HG03378 (cell line): Measurements from ENCODE around the gene KDM5A.
"Not testable (repeated sequence)": the region's sequence is repeated elsewhere in the genome, so short reads cannot be mapped to it uniquely, and the experiment has no call there.

Experiments used
- ATAC-seq: cut with Tn5 transposase; IDR thresholded peaks from one replicate; pipeline ENCODE4 v1.9.1; 2021; ENCODE audit warnings: mild to moderate bottlenecking, moderate library complexity; ENCODE audit not compliant: unreplicated experiment

Gene KDM5A

DNA sequence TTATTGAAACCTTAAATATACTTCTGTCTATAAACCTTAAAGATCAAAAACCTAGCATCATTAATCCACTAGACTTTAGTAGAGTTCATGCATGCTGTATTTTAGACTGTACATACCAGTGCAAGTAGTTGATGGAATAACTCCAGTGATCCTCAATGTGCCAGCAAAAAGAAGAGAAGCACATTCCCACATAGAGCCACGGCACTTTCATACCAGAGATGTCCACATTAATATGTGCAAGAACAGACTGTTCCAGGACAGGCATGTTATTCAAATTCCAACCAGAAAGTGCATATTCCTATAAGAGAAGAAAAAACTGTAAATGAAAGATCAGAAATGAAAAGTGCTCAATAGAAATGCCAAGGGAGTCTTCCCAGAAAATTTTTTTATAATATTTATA is 55.0 kb downstream of the KDM5A start:
- no peak for ATAC-seq

DNA sequence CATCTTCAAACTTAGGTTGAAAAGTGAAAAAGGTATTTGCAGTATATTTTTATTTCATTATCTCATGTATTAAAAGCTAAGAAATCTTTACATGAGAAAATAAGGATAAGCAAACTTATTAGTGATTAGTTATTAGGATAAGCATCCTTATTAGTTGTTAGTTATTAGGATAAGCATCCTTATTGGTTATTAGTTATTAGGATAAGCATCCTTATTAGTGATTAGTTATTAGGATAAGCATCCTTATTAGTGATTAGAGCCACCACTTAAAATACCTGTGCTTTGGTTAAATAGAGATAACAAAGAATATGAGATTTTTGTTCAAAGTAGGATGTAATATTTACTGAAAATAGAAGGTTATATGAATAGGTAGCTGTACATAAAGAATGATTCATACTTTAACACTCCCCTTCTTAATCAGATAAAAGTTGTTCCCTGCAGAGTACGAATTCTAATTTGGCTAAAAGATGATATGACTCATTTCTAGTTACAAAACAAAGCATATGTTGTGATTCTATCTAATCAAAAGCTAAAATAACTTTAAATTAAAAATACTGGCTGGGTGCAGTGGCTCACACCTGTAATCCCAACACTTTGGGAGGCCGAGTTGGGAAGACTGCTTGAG is 56.4 kb downstream of the KDM5A start:
- ATAC-seq, result no peak

DNA sequence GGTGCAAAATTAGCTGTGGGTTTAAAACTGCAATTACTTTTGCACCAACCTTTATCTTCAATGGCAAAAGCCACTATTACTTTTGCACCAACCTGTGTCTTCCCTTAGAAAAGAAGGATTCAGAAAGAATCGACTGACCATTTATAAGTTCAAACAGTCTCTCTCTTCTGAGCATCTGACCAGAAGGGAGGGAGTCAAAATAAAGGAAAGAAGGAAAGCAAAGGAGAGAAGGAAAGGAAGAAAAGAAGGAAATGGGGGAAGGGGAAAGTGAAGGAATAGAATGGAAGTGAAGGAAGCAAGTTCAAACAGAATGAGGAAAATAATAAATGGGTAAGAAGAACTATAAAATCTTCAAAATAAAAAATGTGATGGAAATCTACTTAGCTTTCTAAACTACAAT is 57.8 kb downstream of the KDM5A start:
- ATAC-seq, result no peak

DNA sequence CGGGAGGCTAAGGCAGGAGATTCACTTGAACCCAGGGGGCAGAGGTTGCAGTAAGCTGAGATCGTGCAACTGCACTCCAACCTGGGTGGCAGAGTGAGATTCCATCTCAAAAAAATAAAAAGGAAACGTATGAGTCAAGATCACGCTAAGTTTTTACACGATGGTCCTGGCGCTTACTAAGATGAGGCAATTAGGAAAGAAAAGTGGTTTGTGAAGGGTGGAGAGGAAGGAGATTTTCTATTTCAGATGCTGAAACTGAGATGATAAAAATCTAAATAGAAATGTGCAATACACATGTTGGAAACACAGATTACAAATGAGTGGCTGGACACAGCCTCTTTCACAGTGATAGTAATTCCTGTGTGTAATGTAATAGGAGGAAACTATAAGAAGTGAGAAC is 63.2 kb downstream of the KDM5A start:
- ATAC-seq, result no peak

DNA sequence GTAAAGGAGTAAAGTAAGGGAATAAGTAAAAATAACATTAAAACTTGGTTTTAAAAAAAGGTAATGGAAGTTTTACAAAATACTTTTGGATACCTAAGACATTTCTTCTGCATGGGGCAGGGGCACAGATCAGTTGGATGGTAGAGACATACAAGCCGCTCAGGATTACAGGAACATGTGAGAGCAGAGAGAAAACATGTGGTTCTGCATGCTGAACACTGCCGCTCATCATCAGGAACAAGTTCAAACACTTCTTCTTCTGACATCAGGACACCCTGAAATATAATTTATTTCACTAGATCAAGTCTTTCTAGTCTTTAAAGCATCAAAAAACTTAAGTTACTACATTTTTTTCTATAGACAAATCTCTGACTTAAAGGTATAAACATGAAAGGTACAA is 65.6 kb downstream of the KDM5A start:
- ATAC-seq, result no peak

DNA sequence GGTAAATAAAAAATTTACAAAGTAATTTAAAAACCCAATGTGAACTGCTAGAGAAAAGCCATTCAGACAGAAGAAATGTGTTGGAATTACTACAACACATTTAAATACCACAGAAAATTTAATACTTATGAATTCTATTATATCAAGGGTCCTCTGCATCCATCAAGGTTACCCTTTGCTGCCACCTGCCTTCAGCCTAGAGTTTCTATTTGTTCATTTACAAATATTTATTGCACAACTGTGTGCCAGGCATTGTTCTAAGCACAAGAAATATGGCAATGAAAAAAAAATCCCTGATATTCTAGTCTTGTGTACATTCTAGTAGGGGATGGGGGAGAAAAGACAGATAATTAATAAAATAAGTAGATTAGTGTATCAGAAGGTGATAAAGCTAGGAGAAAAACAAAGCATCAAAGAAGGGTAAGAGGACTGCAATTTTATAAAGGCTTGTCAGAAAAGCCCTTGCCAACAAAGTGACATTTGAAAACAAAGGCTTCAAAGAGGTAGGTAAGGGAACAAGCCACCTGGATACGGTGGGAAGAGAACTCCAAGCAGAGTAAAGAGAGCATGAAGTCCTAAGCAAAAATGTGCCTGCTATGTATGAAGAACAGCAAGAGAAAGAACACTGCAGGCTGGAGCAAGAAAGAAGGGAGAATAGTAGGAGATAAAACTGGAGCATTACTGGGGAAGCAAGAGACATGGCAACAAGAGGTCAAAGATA is 67.4 kb downstream of the KDM5A start:
- ATAC-seq, result no peak

DNA sequence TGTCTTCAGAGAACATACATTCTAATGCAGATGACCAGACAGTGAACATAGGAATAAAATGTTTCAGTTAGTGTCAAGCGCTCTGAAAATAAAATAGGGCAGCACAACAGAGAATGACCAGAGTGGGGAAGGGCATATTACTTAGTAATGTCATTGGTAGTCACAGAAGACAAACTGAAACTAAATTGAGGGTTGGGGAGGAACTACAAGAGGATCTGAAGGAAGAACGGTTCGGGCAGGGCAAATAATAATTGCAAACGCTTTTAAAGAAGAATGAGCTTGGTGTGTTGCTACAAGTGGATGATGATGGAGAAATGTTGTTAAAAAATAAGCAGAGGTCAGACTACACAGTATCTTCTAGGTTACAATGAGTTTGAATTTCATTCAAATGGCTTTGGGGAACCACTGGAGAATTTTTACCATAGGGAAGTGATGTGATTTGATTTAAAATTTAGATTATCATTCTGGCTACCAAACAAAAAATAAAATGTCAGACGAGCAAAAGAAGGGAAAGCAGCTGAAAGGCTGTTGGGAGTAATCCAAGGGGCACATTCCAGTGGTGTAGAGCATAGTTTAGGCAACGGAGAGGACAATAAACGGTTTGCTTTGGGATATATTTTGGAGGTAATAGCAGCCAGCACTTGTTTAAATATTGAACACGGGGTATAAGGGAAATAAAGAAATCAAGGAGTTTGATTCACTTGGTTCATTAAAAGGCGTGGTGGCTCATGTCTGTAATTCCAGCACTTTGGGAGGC is 70.2 kb downstream of the KDM5A start:
- no peak for ATAC-seq

DNA sequence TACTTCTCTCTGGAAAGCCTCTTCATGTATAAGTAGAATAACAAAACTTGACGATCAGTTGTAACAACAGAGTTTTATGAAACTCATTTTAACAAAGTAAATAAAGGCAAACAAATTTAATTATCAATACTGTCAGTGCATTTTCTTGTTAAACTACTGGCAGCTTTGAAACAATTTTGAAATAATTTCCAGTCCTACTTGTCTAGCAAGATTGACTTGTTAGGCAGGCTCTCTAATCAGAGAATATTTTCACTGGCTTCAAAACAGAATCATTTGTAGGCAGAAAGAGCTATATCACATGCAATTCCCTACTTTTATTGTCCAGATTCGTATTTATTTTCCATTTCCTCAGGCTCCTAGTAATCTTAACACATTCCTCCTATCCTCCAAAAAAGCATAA is 80.6 kb downstream of the KDM5A start:
- ATAC-seq, result no peak

DNA sequence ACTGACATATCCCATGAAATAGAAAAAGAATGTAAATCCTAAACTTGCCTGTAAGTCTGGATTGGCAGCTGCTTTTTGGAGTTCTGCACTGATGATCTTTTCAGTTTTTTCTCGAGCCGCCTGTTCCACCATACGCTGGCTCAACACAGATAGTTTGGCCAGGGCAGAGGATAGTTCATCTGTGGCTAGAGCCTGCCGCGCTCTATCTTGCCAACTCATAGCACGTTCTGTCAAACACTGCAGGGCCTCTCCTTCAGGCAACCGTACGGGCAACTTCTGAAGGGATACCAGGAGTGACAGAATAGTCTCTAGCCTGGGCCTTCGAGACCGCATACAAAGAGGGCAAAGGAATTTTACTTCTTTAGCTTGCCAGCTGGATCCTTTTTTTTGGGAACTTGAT is 81.7 kb downstream of the KDM5A start:
- ATAC-seq, result no peak

DNA sequence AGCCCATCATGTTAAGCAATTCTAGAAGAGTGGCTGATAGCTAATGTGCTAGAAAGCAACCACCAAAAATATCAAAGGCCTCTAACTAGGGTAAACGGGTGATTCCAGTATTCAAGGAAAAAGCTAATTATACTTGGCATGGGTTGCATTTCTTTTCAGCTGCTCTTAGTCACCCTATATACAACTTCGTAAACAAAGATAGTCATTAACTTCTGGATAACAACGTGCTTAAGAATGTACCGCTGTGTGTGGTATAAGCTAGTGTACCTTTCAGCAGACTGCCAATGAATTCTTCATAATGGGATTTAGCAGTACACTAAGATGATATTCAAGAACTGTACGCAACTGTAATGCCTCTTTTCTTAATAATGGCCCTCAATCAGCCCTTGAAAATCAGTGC is 84.3 kb downstream of the KDM5A start:
- no peak for ATAC-seq

DNA sequence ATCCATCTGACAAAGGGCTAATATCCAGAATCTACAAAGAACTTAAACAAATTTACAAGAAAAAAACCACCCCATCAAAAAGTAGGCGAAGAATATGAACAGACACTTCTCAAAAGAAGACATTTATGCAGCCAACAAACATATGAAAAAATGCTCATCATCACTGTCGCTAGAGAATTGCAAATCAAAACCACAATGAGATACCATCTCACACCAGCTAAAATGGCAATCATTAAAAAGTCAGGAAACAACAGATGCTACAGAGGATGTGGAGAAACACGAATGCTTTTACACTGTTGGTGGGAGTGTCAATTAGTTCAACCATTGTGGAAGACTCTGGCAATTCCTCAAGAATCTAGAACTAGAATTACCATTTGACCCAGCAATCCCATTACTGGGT is 86.4 kb downstream of the KDM5A start:
- not testable (repeated sequence) for ATAC-seq

DNA sequence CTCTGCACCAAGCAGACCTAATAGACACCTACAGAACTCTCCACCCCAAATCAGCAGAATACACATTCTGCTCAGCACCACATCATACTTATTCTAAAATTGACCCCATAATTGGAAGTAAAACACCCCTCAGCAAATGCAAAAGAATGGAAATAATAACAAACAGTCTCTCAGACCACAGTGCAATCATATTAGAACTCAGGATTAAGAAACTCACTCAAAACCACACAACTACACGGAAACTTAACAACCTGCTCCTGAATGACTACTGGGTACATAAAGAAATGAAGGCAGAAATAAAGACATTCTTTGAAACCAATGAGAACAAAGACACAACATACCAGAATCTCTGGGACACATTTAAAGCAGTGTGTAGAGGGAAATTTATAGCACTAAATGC is 89.0 kb downstream of the KDM5A start:
- not testable (repeated sequence) for ATAC-seq

DNA sequence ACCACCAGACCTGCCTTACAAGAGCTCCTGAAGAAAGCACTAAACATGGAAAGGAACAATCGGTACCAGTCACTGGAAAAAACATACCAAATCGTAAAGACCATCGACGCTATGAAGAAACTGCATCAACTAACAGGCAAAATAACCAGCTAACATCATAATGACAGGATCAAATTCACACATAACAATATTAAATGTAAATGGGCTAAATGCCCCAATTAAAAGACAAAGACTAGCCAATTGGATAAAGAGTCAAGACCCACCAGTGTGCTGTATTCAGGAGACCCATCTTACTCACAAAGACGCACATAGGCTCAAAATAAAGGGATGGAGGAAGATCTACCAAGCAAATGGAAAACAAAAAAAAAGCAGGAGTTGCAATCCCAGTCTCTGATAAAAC is 89.6 kb downstream of the KDM5A start:
- ATAC-seq, result not testable (repeated sequence)

DNA sequence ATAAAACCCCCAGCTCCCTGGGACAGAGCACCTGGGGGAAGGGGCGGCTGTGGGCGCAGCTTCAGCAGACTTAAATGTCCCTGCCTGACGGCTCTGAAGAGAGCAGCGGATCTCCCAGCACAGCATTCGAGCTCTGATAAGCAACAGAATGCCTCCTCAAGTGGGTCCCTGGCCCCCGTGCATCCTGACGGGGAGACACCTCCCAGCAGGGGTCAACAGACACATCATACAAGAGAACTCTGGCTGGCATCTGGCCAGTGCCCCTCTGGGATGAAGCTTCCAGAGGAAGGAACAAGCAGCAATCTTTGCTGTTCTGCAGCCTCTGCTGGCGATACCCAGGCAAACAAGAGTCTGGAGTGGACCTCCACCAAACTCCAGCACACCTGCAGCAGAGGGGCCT is 91.1 kb downstream of the KDM5A start:
- ATAC-seq, result not testable (repeated sequence)

DNA sequence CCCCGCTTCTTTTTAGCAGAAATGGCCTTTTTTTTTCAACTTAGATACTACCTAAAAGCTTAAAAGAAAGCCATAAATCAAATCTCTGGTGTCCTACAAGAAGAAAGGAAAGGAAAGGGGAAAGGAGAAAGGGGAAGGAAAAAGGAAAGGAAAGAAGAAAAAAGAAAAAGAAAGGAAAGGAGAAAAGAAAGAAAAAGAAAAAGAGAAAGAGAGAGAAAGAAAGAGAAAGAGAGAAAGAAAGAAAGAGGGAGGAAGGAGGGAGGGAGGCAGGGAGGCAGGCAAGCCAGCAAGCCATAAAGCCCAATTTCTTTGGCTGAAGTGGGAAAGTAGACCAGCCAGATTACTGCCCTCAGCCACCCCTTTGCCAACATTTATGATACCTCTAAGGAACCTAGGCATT is 94.0 kb downstream of the KDM5A start:
- ATAC-seq, result no peak

DNA sequence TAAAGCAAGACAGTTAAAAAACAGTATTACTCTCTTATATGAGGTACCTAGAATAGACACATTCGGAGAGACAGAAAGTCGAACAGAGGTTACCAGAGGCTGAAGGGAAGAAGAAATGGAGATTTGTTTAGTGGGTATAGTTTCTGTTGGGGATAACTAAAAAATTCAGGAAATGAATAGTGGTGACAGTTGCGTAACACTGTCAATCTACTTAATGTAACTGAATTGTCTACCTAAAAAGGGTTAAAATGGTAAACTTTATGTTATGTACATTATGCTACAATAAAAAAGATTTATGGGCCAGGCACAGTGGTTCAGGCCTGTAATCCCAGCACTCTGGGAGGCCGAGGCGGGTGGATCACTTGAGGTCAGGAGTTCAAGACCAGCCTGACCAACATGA is 95.9 kb downstream of the KDM5A start:
- ATAC-seq, result no peak

DNA sequence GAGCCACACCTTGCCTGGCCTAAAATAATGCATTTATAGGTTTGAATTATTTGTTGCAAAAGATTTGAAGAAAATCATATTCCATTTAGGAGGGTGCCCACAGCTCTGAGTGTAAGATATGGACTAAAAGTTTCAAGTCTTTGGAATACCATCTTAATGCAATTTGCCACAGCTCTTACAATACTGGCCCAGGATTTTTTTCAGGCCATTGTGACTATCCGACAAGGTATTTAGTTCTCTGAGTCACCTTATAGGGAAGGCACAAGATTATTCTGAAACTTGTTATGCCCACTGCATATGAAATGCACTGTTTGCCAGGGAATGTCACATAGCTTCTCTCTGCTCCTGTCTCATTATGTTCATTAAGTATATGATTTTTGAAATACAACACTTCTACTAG is 96.9 kb downstream of the KDM5A start:
- ATAC-seq, result no peak

DNA sequence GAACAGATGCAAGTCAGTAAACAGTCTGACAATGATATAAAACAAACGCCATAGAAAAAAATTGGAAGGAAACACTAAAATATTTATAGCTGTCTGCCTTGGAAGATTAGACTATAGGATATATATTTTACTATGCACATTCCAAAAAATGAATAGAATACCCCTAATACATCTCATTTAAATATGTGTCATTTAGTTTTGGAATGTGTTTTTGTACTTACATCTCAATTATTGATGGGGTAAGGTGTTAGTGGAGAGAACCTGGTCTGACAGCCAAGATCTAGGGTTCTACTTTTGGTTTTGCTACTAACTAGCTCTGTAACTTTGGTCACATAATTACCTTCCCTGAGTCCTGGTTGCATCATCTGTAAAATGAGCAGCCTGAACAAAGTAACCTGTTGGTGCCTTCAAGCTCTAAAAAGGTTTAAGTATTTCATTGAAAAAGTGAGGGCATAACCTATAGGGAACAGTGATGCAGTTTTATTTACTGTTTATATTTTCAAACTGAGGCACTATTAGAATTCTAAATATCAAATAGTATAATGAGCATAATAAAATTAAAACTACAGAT is 97.9 kb downstream of the KDM5A start:
- no peak for ATAC-seq

DNA sequence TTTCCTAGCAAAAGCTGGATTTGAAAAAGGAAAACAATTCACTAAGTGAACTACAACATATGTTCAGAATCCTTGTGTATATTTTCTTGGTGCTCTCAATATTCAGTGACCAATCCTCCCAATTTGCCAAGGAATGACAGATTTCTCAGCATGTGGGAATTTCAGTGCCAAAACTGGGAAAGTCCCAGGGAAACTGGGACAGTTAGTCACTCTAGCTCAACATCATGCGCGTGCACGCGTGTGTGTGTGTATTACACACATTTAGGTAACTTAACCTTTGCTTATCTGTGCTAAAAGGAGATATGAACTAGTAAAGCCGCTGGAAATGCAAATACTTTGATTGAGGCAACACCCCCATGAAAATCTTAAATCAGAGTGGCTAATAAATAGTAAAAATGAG is 100.4 kb downstream of the KDM5A start:
- no peak for ATAC-seq

DNA sequence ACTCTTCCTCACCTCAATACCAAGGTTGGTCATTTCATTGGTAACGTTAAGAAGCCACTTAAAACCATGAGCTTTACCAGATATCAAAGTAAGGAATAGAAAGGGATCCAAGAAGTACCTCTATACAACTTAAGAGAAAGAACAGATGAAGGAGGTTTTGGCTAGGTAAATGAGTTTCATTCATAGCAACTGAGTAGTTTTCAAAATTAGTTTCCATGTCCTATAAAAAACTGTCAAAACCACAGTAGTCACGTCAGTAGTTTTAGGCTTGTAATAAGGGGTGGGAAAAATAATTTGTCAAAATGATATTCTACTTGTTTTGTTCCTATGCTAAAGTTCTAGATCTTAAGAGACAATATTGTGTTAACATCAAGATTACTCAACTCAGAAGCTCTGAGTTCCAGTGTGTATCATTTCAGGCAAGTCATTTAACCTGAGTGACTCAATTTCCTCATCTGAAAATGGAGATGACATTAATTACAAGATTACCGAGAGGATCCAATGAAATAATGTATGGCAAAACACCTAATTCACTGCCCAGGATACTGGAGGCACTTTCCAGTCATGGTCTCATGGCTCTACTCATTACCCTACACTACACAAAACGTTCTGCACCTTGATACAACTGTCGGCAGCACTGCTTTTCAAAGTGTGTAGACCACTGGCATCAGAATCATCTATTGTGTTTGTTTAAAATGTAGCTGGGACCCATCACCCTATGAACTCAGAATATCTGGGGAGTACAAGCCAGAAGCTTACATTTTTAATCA is 102.4 kb downstream of the KDM5A start:
- ATAC-seq, result no peak

DNA sequence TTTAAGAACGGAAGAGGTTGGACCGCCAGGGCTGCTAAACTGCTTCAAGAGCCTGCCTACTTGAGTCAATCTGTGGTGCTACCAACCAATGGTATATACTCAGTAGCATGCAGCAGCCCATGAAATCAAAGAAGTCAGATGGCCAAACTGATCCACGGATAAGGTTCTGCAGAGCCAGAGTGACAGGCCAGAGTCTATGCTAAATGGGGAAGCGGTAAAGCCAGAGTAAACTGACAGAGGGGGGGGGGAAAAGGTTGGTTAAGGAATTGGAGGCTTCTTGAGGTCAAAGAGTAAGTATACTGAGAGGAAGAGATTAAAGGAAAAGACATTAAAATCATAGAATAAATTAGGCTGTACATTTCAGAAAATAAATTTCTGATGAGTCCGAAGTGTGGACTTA is 111.1 kb downstream of the KDM5A start:
- no peak for ATAC-seq
